Gastroesophageal sphincter (tissue), 3 donors: ENCODE data around the gene LAMA4.

Source experiments
- POLR2A ChIP-seq, 2 donors: fragments of 450-650 bp; IDR thresholded peaks; one replicate each; pipeline ENCODE4 v1.6.1; 2017; ENCODE audit warnings: antibody characterized with exemption in 2 of 2, mild to moderate bottlenecking in 2 of 2, moderate library complexity in 1 of 2
- POLR2AphosphoS5 ChIP-seq: sonication (generic); formaldehyde crosslinking; IDR thresholded peaks from one replicate; pipeline ENCODE4 v1.6.1; 2017; ENCODE audit warnings: antibody characterized with exemption
- TF ChIP-seq, protein P1 (sequence below), 4 experiments: fragments of 200-600 bp in 2 of 4; fragments of 450-650 bp in 2 of 4; sonication (generic) in 1 of 4; IDR thresholded peaks; one replicate each; pipeline ENCODE4 v1.5.1; 2017 to 2019; ENCODE audit warnings: antibody characterized with exemption in 4 of 4, mild to moderate bottlenecking in 2 of 4, moderate library complexity in 2 of 4

- TF ChIP-seq, protein P1, sequence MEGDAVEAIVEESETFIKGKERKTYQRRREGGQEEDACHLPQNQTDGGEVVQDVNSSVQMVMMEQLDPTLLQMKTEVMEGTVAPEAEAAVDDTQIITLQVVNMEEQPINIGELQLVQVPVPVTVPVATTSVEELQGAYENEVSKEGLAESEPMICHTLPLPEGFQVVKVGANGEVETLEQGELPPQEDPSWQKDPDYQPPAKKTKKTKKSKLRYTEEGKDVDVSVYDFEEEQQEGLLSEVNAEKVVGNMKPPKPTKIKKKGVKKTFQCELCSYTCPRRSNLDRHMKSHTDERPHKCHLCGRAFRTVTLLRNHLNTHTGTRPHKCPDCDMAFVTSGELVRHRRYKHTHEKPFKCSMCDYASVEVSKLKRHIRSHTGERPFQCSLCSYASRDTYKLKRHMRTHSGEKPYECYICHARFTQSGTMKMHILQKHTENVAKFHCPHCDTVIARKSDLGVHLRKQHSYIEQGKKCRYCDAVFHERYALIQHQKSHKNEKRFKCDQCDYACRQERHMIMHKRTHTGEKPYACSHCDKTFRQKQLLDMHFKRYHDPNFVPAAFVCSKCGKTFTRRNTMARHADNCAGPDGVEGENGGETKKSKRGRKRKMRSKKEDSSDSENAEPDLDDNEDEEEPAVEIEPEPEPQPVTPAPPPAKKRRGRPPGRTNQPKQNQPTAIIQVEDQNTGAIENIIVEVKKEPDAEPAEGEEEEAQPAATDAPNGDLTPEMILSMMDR (IDR thresholded peaks at IDR 0.05) = peak in 1 of 4 experiments; percentile 8
- no peak for TF ChIP-seq POLR2A (IDR thresholded peaks at IDR 0.05)
- TF ChIP-seq POLR2AphosphoS5 = no peak
These were observed 48.8 kb downstream of the LAMA4 start for GRCh38 chr6:112205427-112206109.
